ENCODE data around the gene H6PD. TPM values are rescaled to one million over a fixed set of nuclear protein-coding genes. Genes with fewer than 3 reads are reported as not detected.
A peak's percentile ranks its signal among the peaks of the same experiment; 100 is the strongest.

The H6PD gene
- total and polyA plus RNA-seq, 8 donors, result 8.7 to 34.2 (median 16.1) TPM

DNA sequence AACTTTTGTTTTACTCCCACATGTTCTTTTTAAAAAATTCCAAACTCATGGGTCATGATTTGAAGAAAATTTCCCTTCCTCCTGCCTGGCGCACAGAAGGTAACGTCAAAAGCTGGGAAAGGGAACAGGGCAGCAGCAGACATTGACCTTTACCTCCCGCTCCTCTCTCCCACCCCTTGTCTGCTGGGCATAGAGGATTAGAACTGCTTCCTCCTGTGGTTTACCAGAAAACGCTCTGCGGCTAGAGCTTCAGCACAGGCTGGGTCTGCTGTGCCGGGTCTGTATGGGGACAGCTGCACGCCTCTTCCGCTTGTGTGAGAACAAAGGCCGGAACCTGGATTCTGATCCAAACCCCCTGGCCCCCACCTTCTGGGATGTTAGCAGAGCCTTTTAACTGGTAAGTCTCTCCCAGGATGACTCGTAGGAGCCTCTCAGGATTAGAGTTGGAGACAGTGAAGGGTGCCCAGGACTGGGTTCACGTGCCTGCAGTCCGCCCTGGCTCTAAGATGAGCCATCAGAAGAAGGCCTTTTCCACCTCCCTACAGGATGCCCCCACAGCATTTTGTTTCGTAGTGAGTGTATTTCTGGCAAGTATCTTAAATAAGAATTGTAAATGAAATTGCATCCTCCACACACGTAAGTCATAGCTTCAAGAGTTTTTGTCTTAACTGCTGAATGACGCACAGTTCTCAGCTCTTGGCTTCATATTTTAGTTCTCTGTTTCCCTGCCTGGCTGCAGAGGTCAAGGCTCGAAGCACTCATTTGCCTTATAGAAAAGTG, 5.2 kb downstream of the H6PD start:
- FAIRE-seq (no peak), DNase-seq (peak in 2 of 6 donors; percentile 22 to 44), ATAC-seq (peak in 2 of 4 donors; percentile 4 to 5)
- peak overlapping the region in 2 of 4 donors; percentile 85 to 89 for H3K27ac ChIP-seq
- H3K9me3 ChIP-seq, result no peaks in the 10 kb centered on the region
- H3K4me1 ChIP-seq, result peaks cover 28 to 88% (median 49%) of the 10 kb centered on the region in 3 donors
- 85 to 86% methylated on average over 16 of the region's 16 CpGs for WGBS, 2 donors
- H3K36me3 ChIP-seq, result no peaks in the 10 kb centered on the region
- intact Hi-C loops (cut with DNase I), result no loop called here
- H3K27me3 ChIP-seq, result no peaks in the 10 kb centered on the region
- TF ChIP-seq, protein P1, sequence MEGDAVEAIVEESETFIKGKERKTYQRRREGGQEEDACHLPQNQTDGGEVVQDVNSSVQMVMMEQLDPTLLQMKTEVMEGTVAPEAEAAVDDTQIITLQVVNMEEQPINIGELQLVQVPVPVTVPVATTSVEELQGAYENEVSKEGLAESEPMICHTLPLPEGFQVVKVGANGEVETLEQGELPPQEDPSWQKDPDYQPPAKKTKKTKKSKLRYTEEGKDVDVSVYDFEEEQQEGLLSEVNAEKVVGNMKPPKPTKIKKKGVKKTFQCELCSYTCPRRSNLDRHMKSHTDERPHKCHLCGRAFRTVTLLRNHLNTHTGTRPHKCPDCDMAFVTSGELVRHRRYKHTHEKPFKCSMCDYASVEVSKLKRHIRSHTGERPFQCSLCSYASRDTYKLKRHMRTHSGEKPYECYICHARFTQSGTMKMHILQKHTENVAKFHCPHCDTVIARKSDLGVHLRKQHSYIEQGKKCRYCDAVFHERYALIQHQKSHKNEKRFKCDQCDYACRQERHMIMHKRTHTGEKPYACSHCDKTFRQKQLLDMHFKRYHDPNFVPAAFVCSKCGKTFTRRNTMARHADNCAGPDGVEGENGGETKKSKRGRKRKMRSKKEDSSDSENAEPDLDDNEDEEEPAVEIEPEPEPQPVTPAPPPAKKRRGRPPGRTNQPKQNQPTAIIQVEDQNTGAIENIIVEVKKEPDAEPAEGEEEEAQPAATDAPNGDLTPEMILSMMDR (IDR thresholded peaks at IDR 0.05), result no peak
- no peak overlapping the region for H3K4me3 ChIP-seq

DNA sequence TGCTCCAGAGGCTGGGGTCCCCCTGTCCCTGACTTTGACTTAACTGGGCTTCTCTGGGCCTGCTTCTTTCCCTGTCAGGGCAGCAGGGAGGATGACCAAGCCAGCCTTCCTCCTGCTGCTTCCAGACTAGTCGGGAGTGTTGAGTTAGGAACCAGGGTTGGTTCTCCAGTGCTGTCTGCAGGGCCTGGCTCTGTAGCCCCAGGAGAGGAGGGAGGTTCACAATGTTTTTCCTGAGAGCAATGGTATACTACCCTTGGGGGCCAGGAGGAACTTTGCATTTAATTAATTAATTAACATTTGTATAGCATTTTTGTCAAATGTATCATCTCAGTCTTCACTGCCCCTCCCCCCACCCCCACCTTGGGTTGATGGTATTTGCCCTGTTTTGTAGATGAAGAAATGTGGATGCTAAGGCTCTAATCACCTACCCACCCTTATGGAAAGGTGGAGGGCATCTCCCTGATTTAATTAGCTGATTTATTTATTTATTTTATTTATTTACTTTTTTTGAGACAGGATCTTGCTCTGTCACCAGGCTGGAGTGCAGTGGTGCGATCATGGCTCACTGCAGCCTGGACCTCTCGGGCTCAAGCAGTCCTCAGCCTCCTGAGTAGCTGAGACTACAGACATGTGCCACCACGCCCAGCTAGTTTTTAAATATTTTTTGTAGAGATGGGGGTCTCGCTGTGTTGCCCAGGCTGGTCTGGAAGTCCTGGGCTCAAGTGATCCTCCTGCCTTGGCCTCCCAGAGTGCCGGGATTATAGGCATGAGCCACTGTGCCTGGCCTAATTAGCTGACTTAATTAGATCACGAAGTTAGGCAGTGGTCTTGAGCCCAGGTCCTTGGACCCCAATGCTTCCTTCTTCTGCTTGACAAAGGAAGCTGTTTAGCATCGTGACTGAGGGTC, 6.6 kb downstream of the H6PD start:
- no peaks in the 10 kb centered on the region for H3K9me3 ChIP-seq
- 89 to 90% methylated on average over 8 of the region's 8 CpGs for WGBS, 2 donors
- FAIRE-seq, result no peak
- H3K4me3 ChIP-seq, result no peak overlapping the region
- no peak for DNase-seq
- intact Hi-C loops (cut with DNase I), result no loop called here
- TF ChIP-seq, protein P1 (IDR thresholded peaks at IDR 0.05), result no peak
- peaks cover 26 to 86% (median 45%) of the 10 kb centered on the region in 3 donors for H3K4me1 ChIP-seq
- H3K27me3 ChIP-seq, result no peaks in the 10 kb centered on the region
- ATAC-seq, result no peak
- H3K27ac ChIP-seq, result peak overlapping the region in 3 of 4 donors; percentile 72 to 91 (median 91)
- peaks cover 0 to 3% (median 0%) of the 10 kb centered on the region in 3 donors for H3K36me3 ChIP-seq

DNA sequence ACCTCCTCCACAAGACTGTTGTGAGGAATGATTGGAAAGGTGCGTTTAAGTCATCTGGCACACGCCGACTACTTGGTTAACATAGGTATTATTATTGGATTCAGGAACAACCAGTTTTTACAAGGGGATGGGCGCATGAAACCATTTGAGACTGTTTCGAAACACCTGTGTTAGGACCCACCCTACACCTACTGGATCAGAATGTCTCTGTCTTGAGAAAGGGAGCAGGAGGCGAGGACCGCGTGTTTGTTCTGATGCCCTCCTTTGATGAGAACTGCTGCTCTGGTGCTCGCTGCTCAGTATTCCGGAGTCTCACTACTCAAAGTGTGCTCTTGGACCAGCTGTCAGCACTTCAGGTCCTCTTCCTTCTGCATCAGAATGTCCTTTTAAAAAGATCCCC, 7.3 kb downstream of the H6PD start:
- FAIRE-seq, result no peak
- TF ChIP-seq, protein P1 (IDR thresholded peaks at IDR 0.05), result no peak
- no peaks in the 10 kb centered on the region for H3K9me3 ChIP-seq
- 57 to 64% methylated on average over 10 of the region's 10 CpGs for WGBS, 2 donors
- no peak for DNase-seq
- peaks cover 26 to 82% (median 45%) of the 10 kb centered on the region in 3 donors for H3K4me1 ChIP-seq
- intact Hi-C loops (cut with DNase I), result no loop called here
- peaks cover 0 to 3% (median under 1%) of the 10 kb centered on the region in 3 donors for H3K36me3 ChIP-seq
- peak in 3 of 4 donors; percentile 1 to 4 (median 1) for ATAC-seq
- H3K27ac ChIP-seq, result peak overlapping the region; percentile 72 to 91 (median 82)
- H3K4me3 ChIP-seq, result no peak overlapping the region
- H3K27me3 ChIP-seq, result no peaks in the 10 kb centered on the region

DNA sequence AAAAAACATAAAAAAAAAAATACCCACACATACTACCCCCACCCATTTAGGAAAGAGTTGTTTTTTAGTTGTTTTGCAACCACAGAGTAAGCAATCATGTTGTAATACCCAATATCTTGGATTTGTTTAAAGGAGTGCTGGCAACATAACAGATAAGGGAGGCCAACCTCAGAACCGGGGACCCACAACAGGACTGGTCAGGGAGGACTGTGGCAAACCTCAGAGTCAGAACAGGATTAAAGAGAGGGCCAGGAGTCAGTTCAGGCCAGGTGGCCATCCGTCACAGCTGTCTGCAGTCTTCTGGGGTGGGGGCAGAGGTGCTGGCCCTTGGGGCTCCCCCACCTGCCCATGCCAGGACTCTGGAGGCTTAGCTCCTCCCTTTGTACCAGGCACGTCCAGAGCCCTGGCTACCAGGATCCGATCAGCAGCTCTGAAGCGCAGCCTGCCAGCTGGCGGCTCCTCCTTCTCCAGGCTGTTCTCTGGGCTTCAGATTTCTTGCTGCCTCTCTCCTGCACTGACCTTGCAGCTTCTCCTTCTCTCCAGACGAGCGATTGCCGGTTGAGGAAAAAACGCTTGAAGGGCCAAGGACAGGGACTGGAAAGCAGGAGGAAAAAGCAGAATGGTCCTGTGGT, 7.9 kb downstream of the H6PD start:
- FAIRE-seq, result no peak

More for the DNA sequence above, 7.9 kb downstream of the H6PD start:
- Histone ChIP-seq H3K27ac (peak overlapping the region; percentile 72 to 91 (median 82)), H3K27me3 (no peaks in the 10 kb centered on the region), H3K4me1 (peaks cover 26 to 77% (median 45%) of the 10 kb centered on the region in 3 donors), H3K9me3 (no peaks in the 10 kb centered on the region), H3K36me3 (peaks cover 0 to 6% (median 3%) of the 10 kb centered on the region in 3 donors), H3K4me3 (peak overlapping the region in 1 of 4 donors; percentile 9)
- intact Hi-C loops (cut with DNase I), result no loop called here
- 7 to 13% methylated on average over 10 of the region's 10 CpGs for WGBS, 2 donors
- peak; percentile 82 to 89 (median 84) for ATAC-seq
- DNase-seq, result peak; percentile 82 to 92 (median 88)
- TF ChIP-seq, protein P1 (IDR thresholded peaks at IDR 0.05), result no peak
